GM19043 (cell line): ENCODE results near the gene PIP5K1B.

Experiments used
- ATAC-seq: cut with Tn5 transposase; IDR thresholded peaks from one replicate; pipeline ENCODE4 v1.9.1; 2021; ENCODE audit warnings: low read depth; ENCODE audit not compliant: unreplicated experiment

Gene PIP5K1B

DNA sequence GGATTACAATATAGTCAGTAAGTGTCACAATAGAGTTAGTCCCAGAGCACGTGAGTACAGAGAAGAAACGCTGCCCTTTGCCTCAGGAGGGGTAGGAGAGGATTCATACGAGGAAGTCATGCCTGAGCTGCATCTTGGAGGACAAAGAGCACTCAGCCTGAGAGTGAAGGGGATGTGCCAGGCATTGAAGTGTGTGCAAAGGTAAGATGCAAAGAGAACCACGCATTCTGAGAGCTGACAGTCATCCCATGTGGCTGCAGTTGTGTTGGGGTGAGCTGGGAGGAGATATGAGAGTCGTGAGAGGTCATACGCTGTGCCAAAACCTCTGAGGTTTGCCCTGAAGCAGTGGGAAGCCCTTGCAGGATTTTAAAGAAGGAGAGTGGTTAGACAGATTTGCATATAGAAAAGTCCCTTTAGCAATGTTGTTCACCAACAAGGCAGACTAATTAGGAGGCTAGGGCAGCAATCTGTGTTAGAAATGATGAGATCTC lies 97.5 kb downstream of the PIP5K1B start:
- ATAC-seq, result peak; percentile 94

DNA sequence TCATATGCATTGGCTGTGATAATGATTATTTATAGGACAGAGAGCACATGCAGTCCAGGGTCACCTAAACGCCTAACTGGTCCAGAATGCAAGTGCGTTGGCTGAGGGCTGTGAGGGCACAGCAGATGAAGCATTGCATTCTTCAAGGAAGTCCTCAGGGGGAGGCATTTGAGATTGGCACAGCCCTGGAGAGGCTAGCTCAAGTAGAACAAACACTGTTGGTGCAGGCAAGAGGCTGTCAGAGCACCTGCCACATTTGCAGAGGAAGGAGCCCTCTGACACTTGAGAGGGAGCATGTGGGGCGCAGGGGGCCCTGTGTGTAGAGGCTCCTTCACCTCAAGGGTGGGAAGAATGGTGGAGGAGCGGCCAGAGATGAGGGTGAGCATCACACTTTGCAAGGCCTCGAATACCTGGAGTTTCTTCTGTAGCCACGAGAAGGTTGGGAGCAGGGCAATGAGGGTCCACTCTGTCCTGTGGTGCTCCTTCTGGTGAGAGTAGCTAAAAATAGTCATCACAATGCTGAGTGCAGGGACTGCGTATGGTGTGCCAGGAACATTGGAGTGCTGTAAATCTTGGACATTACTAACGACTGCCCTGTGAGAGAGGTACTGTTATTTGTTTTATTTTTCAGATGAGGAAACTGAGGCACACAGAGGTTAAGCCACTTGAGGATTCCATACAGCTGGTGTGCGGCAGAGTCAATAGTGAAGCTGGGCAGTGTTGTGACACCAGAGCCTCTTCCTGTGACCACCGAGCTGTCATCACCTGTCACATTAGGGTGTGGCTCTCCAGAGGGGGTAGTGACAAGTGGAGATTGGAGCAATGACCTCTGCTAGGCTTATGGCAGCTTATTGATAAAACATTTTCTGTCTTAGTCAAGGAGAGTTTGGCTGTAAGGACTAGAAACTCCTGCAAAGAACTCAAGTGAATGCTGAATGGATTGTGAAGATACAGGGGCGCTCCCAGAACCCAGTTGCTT lies 100.2 kb downstream of the PIP5K1B start:
- no peak for ATAC-seq

DNA sequence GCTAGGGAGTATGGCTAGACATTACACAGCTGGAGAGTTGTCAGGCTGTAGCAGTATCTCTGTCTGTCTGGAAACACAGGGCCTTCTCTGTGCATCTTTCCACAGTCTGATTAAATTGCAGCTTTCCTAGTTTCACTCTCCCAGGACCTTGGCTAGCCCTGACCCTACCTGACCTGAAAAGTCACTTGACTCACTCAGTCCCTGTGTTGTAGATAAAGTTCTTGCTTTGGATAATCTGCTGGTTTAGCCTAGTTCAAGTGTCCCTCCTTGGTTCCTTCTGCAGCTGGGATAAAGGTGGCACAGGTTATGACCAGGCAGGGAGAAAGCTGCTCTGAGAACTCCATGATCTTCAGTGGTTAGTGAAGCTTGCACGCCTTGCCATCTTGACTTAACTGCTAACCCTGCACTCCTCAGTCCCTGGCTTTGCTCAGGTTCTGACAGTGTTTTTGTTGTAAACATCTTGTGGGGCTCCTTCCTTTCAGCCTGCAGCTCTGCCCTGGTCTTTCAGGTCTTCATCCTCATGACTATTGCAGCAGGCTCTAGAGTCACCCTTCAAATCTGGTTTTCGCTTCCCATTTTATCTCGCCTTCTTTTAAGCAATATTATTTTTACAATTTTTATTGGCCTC lies 101.0 kb downstream of the PIP5K1B start:
- no peak for ATAC-seq

DNA sequence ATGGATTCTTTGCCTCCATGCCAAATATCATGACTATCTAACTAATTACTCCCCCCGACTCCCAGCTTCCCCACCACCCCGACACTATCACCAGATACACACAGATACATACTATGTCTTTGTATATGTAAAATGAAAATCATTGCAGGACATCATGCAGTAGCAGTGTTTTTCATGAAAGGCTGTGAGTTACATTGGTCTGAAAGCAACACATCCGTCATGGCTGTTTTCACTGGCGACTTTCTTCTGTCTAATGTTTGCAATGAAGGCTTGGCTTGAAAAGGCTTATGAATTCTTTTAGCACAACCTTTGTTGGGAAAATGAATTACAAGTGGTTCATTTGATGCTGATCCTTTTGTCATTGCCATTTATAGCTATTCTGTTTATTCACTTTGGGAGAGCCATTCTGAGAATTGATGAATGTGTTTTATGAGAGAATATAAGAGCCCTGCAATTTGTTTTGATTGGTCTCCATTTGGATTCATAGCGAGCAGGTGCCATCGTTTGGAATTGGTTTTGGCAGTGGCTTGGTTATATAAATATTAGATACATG lies 103.4 kb downstream of the PIP5K1B start:
- ATAC-seq, result no peak

DNA sequence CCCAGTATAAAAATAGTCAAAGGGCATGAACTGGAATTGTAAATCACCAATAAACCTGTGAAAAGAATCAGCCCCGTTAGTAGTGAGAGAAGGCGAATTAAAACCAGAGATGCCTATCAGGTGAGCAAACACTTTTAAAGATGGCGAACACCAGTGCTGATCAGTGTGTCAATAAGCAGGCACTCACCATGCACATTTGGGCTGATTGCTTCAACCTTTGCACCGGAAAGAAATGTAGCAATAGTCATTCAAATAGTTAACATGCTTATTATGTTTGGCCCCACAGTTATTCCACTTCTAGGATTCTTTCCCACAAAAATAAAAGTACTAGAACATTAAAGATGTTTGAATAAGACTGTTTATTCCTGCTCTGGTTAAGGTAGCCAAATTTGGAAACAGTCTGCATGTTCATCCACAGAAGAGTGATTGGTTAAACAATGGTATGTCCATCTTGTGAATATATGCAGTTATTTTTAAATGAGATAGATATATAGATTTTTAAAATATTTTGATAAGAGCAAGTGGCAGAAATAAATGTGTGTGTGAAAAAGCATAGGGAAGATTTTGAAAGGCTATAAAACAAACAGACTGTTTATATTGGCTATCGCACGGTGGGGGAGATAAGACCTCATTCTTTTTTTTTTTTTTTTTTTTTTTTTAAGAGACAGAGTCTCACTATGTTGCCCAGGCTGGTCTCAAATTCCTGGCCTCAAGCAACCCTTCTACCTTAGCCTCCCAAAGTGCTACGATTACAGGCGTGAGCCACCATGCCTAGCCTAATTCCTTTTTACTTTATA lies 112.2 kb downstream of the PIP5K1B start:
- no peak for ATAC-seq

DNA sequence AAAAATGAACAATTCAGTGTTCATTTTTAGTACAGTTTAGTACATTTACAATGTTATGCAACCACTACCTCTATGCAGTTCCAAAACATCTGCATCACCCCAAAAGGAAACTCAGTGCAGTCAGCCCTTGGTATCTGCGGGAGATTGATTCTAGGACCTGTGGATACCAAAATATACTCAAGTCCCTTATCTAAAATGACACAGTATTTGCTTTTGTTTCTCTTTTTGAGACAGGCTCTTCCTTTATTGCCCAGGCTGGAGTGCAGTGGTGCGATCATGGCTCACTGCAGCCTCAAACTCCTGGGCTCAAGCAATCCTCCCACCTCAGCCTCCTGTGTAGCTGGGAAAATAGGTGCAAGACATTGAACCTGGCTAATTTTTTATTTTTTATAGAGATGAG lies 114.0 kb downstream of the PIP5K1B start:
- no peak for ATAC-seq

DNA sequence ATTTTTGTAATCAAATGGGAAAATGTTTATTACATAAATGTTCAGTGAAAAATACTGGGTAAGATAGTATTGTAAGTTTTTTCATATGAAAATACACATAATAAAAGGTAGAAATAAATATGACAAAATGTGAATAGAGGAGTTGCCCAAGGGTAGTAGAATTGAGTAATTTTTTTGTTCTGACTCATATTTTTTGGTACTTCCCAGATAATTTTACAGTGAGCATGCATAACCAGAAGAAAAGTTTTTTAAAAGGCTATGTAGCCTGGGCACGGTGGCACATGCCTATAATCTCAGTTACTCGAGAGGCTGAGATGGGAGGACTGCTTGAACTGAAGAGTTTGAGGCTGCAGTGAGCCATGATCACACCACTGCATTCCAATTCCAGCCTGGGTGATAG lies 116.9 kb downstream of the PIP5K1B start:
- ATAC-seq, result no peak

DNA sequence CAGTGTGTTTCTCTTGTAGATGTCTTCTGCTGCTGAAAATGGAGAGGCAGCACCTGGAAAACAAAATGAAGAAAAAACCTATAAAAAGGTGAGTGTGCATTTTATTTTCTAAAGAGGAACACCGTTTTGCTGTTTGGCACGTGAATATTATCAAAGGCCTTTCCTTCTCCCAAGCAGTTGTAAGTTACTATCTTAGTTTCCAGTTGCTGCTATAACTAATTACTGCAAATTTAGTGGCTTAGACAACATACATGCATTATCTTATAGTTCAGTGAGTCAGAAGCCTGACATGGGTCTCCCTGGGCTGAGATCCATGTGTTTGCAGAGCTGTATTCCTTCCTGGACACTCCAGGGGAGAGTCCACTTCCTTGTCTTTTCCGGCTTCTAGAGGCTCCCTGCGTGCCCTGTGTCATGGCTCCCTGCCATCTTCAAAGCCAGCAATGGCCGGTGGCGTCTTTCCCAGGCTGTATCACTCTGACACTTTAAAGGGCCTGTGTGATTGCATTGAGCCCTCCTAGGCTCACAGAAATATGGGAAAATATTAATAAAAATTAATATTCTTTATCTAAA lies 117.6 kb downstream of the PIP5K1B start:
- no peak for ATAC-seq

DNA sequence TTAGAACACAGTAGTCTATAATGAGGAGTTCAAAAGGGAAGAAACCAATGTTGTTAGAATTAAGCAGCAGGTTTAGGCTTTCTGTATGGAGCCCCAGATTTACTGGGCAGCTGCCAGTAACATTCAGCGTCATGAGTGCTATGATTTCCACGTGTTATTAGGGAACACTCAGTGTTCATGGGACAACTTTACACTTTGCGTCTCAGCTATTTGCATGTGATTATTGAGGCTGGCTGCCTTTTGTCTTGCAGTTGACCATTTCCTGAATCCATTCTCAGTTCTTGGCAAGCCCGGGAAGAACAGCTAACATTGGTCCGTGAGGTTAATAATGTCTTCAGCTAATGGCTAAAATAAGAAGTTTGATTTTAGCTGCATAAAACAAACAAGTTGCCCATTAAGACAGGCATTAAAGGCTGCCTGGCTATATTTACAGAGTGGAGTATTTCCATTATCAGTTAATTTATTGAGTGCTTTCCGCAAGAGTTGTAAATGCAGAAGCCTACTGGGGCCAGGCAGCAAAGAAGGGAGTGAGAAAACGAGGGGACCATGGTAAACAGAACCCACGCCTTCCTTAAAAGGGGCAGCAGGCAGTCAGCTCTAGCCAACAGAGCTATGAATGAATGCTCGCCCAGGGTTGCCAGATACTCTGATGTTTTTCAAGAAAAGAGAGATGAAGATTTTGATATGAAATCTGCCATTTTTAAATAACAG lies 120.9 kb downstream of the PIP5K1B start:
- ATAC-seq, result no peak

DNA sequence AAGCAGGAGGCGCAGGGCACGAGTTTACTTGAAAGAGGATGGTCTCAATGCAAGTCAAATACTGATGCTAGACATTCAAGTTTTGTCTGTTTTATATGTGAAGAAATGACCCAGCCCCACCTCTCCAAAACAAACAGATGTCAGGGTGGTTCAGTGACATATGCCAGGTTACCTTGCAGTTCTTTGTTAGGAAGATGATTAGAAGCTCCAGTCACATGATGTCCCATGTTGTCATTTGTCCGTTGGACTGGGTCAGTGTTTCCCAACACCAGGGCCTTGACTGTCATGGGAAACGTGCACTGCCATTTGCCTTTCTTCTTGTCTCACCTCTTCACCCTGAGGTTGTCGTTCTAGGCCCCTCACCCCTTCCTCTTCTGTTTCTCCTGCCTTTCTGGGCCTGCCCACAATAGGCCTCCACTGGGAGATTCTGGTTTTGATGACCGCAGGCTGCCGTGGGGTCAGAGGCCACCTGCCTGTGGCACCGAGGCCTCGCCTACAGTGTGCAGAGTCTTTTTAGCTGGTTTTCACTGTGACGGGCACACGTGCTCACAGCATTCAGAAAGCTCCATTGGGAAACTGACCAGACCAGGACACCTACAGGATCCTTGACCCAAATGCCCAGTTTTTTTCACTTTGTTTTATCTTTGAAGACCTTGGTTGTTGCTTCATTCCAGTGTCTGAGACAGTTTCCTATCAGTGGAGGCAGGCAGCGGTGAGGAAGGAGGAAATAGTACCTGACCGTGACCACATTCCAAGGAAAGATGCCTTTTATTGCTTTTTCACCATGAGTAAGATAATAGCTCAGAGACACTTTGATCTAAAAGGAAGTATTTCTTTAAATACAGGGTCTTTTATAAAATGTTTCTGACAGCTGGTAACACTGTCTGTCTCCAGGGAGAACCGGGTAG lies 123.1 kb downstream of the PIP5K1B start:
- ATAC-seq, result no peak

DNA sequence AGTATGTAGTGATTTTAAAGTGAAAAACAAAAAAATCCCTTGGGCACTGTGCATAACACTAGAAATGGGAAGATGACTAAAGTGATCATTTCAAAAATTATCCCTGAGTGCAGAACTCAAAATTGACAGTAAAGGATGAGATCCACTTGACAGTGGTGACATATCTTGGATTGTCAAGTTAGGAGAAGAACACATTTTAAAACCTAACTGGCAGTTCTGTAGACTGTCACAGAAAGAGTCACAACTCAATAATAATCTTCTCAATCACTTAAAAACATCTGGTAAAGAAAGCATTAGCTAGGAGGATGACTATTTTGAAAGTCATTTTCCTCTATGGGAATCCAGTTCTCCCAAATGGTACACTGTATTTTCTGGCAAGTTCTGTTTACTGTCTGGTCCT lies 127.1 kb downstream of the PIP5K1B start:
- ATAC-seq, result no peak

DNA sequence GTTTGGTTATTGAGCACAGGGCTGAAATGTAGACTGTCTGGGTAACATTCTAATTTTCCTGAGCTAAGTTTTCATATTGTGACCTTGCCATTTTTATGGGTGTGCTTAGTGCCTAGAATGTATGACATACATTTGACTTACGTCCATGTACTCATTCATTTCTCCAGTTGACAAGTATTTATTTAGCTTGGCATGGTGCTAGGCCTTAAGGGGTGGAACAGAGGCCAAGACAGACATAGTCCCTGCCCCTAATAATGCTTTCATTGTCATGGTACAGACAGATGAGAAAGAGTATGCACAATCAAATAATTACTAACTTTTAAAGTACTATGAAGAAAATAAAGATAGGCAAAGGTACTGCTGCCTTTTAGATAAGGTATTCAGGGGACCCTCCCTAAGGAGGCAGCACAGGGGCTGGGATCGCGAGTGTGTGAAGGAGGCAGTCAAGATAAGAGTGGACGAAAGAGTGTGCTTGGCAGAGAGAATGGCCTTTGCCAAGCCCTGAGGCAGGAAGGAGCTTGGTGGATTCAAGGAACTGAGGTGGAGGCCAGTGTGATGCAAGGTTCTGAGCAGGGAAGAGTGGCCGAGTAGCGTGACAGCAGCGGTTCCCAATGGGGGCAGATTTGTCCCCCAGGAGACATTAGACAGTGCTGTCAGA lies 128.0 kb downstream of the PIP5K1B start:
- ATAC-seq, result no peak

DNA sequence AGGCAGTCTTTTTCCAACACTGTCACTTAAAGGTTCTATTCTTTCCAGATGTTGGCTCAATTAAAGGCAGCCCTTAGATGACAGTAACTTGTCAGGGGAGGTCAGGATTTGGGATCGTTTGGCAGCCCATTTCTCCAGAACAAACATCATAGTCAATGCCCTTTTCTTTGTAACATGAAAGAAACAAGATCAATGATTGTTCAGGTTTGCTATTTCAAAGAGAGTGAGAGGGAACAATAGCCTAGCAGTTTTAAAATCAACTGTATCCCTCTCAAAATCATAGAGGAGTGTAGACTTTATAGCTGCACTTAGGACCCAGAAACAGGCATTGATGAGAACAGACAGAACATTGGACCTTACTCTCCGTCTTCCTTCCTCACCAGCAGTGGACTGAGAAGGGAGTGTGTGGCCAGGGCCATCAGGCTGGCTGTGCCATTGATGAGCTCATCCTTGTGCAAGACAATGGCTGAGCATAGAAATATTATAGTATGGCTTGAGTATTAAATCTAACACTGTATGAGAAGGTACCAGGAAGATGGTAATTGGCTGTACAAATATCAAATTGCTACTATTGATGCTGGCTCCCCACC lies 130.0 kb downstream of the PIP5K1B start:
- ATAC-seq, result no peak

DNA sequence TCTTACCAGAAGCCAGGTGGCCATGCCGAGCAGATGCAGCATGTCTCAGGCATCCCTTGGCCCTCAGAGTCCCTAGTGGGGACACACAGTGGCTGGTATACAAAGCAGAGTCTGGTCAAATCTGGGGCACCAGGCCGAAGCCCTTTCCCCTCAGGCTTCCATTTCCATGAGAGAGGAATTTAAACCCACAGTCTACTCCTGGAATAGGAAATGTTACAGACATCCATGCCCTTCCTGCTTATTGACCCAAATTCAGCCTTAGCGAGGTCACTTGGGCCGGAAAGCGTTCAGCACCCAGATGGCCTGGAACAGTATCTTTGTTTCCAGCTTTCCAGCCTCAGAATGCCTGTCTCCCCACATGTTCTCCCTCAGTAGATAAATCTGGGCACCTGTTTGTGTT lies 131.7 kb downstream of the PIP5K1B start:
- ATAC-seq, result no peak

DNA sequence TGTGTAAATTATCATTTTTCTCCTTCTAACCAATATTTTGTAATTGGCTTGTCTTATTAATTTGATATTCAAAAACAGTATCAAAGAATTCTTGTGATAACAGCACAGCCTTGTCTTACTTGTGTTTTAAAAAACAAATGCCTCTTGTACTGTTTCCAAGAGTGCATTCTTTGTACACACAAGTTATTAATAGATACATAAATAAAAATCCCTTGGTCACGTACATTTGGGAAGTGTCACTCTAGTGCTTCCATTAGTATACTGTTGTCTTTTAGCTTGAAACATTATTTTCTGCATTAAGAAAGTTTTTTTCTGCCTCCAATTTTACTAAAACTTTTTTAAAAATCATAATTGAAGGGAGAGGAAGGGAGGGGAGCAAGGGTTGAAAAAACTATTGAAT lies 133.2 kb downstream of the PIP5K1B start:
- no peak for ATAC-seq

DNA sequence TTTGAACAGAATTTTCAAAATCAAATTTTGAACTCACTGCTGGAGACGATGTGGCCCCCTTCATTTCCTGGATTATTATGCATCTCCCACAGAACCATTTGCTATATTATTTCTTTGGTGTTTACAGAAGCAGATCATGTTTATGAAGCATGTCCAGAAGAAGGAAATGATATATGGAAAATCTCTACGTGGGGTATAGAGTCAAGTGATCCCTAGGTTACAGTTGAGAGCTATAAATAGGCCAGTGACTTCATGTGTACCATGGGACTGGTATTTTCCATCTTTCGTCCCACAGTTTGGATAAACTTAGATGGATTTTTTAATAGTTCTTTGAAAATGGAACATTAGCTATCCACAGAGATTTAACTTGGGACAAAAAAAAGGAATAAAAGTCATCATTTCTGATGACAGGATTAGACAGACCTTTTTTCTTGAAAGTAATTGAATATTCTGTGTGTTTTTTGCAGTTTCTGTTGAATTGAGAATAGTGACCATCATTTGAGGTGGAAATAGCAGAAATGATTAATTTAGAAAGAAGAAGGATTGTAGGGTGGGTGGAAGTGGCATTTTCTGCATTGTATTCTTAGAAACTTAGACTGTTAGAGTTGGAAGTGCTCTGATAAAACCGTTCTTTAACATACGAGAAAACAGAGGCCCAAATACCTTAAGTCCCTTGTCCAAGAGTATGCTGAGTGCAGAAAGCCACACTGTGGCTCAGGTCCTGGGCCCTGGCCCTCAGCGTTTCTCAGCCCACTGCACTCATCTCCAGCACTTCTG lies 136.4 kb downstream of the PIP5K1B start:
- no peak for ATAC-seq

DNA sequence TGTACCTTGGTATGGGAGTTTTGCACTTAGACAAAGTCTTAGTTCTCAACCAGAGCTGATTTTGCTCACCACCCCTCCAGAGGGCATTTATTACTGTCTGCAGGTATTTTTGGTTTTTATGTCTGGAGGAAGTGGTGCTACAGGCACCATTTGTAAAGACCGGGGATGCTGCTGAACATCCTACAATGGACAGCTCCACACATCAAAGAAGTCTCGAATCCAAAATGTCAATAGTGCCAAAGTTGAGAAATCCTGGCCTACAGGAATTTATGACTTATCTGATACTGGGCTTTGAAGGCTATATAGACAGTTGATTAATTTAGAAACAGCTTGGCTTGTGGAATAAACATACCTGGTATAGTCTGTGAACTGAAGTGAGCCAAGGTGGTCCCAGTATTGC lies 137.5 kb downstream of the PIP5K1B start:
- no peak for ATAC-seq
